Placental pericyte (primary cell): ENCODE results near the gene RAB3A. TPM values are rescaled to one million over a fixed set of nuclear protein-coding genes. Genes with fewer than 3 reads are reported as not detected.

Source experiments
- small RNA-seq: library from RNA; depleted of rRNA; stranded (forward); fragments of <200 nt; gene quantifications from one replicate; pipeline ENCODE3, GENCODE V24; 2012; ENCODE audit warnings: low replicate concordance
- total RNA-seq: library from RNA; depleted of rRNA; stranded (reverse); fragments of >200 nt; gene quantifications from 2 replicates; pipeline ENCODE4 v1.2.3, GENCODE V29; 2012

The RAB3A gene
- total RNA-seq = 2.0 and 3.1 TPM in 2 replicates

GRCh38 chr19:18203863-18204393, at the start of gene RAB3A:
TSS of gene RAB3A (minus strand) at chr19:18204042. CDS start at chr19:18202740, 1,302 bp downstream.

GRCh38 chr19:18225702-18226468, 22.0 kb upstream of the RAB3A start, which contains the start of gene PDE4C:
TSS of gene PDE4C (minus strand) at chr19:18226438. CDS start at chr19:18226415, 23 bp downstream.

GRCh38 chr19:18192673-18193387, 11.0 kb downstream of the RAB3A start, which contains the start of gene MPV17L2:
TSS of gene MPV17L2 (plus strand) at chr19:18193218. CDS start at chr19:18193282, 64 bp downstream.

GRCh38 chr19:18173572-18174288, 30.1 kb downstream of the RAB3A start, which contains the start of gene IFI30:
TSS of gene IFI30 (plus strand) at chr19:18173813. CDS start at chr19:18173842, 29 bp downstream.

GRCh38 chr19:18152817-18153555, 50.9 kb downstream of the RAB3A start, which contains the start of gene PIK3R2:
TSS of gene PIK3R2 (plus strand) at chr19:18153163. CDS start at chr19:18155880, 2,717 bp downstream.

Small RNA genes within 50 kb of the gene (small RNA-seq; reads per million reads assigned to genes)
- not detected for gene IFI30

Other genes with a start within 250 kb of the RAB3A start
- gene KCNN1, start 236.9 kb downstream of the RAB3A start, total RNA-seq = not detected in 2 replicates
- 4.6 and 8.9 TPM in 2 replicates for gene ARRDC2, start 195.9 kb downstream of the RAB3A start, total RNA-seq
- 0.43 and 0.88 TPM in 2 replicates for gene IL12RB1, start 117.1 kb downstream of the RAB3A start, total RNA-seq
- gene MAST3, start 106.3 kb downstream of the RAB3A start, total RNA-seq = 3.0 and 3.1 TPM in 2 replicates
- 23.2 and 47.7 TPM in 2 replicates for gene PIK3R2, start 50.9 kb downstream of the RAB3A start, total RNA-seq
- 23.9 and 24.3 TPM in 2 replicates for gene IFI30, start 30.2 kb downstream of the RAB3A start, total RNA-seq
- 21.3 and 42.0 TPM in 2 replicates for gene MPV17L2, start 10.8 kb downstream of the RAB3A start, total RNA-seq
- gene PDE4C, start 22.4 kb upstream of the RAB3A start, total RNA-seq = 0.29 and 1.3 TPM in 2 replicates
- gene IQCN, start 70.4 kb upstream of the RAB3A start, total RNA-seq = 0.57 and 1.1 TPM in 2 replicates
- gene JUND, start 77.6 kb upstream of the RAB3A start, total RNA-seq = 120 and 186 TPM in 2 replicates
- gene LSM4, start 119.0 kb upstream of the RAB3A start, total RNA-seq = 88.8 and 171 TPM in 2 replicates
- 40.8 and 45.5 TPM in 2 replicates for gene PGPEP1, start 136.6 kb upstream of the RAB3A start, total RNA-seq
- gene GDF15, start 182.1 kb upstream of the RAB3A start, total RNA-seq = 98.2 and 1,056 TPM in 2 replicates
- 0.14 and 0.44 TPM in 2 replicates for gene LRRC25, start 193.6 kb upstream of the RAB3A start, total RNA-seq
- 65.7 and 128 TPM in 2 replicates for gene SSBP4, start 215.4 kb upstream of the RAB3A start, total RNA-seq
- 24.9 and 56.5 TPM in 2 replicates for gene ISYNA1, start 234.1 kb upstream of the RAB3A start, total RNA-seq